GM03348 (cell line): ENCODE results near the gene SNAPC2.
"Not testable (repeated sequence)": the region's sequence is repeated elsewhere in the genome, so short reads cannot be mapped to it uniquely, and the experiment has no call there.

Source experiments
- DNase-seq: peaks from one replicate; pipeline ENCODE4 v3.0.0; 2012; ENCODE audit warnings: low spot score

SNAPC2 gene

DNA sequence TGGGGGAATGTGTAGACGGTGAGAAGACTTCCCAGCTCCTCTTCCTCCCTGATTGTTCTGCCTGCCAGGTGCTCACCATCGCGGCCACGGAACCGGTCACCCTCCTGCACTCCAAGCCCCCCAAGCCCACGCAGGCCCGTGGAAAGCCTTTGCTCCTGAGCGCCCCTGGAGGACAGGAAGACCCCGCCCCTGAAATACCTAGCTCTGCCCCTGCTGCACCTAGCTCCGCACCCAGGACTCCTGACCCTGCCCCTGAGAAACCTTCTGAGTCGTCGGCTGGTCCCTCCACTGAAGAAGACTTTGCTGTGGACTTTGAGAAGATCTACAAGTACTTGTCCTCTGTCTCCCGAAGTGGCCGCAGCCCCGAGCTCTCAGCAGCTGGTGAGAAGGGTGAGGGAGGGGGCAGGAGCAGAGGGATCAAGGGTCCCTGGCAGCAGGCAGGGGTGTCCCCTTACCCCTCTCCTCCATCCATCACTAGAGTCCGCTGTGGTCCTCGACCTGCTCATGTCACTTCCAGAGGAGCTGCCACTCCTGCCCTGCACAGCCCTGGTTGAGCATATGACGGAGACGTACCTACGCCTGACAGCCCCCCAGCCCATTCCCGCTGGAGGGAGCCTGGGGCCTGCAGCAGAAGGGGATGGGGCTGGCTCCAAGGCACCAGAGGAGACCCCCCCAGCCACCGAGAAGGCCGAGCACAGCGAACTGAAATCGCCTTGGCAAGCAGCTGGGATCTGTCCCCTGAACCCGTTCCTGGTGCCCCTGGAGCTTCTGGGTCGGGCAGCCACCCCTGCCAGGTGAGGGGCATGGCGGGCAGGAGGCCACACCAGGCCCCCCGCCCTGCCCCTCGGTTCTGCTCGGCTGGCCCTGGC is 2.1 kb downstream of the SNAPC2 start:
- DNase-seq, result no peak

DNA sequence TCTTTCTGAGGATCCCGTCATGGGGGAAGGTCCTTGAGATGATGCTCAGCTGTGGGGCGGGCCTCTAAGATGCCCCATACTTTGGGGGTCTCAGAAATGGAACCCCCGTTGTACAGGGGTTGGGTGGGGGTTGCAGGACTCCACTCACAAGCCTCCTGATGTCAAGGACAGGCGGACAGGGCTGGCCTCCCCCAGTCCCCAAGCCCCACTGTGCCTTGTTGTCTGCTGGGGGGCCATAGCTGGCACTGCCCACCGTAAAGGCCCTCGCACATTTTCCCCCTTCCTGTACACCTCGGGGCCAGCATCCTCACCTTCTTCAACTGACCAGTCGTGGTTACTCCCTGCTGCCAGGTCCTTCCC is 2.7 kb downstream of the SNAPC2 start:
- DNase-seq, result no peak

DNA sequence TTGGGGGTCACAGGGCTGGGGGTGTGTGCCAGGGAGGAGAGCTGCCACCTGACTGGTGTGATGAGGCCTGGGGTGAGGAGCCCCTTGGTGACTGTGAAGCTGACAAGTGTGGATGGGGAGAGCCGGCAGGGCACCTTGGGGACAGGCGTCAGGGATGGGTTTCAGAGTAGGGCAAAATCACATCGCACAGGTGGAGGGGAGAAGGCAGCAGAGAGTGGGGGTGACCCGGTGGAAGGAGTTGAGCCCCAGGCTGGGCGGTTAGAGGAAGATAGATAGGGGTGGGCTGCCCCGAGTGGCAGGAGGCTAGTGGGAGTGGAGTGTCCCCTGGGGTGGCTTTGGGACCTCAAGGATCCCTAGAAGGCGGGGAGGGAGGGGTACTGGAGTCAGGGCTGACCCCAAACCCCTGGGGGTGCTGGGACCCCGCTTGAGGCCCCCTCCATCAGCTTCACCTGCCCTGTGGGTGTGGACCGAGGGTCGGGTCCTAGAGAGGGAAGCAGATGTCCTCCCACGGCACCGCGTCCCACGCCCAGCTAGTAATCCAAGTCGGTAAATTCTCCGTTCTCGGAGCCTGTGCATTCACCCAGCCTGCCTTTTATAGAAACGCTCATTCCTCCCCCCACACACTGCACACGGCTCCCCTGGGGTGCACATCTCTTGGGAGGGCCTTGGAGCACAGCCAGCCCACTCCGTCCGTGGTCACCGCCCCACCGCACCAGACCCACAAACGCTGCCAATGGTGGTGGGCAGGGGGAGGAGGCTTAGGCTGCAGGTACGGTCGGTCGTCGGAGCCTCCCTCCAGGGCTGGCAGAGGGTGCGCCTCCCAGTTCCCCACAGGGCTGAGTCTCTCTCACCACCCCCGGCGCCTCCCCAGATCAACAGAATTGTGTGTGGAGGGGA is 3.4 kb downstream of the SNAPC2 start:
- DNase-seq, result no peak

DNA sequence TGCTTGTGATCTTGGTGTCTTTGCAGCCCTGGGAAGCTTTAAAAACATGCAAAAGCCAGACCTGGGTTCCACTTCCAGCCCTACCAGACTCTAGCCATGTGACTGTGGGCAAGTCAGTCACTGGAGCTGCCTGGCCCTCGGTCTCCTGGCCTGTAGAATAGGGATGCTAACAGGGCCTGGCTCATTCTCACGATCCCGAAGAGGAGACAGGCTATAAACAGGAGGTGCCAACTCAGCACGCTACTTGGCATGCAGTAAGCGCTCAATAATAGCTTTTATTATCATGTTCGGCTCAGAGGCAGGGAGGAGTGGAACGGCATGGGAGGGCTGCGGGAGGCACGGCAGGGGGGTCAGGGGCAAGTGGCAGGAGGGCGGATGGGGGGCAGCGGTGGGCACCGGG is 4.1 kb downstream of the SNAPC2 start:
- DNase-seq, result no peak

DNA sequence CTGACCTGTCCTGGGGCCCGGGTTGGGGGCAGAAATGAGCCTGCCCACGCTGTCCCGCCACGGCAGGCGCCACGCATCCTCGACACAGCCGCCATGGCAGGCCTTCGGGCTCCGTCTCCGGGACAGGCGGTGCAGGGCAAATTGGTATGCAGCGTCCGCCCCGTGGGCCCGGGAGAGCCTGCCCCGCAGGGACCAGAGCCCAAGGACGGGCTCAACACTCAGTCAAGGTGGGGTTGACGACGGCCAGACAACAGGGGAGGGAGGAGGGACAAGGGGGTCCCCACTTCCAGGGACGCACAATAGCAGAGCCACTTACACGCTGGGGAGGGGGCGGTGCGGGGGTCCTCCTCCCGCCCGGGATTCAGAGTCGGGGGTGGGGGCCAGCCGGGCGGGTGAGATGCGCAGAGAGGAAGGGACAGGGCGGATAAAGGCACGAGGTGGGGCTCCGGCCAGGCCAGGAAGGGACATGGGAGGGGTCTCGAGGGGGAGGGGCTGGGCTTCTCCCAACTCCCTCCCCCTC is 4.6 kb downstream of the SNAPC2 start:
- no peak for DNase-seq

DNA sequence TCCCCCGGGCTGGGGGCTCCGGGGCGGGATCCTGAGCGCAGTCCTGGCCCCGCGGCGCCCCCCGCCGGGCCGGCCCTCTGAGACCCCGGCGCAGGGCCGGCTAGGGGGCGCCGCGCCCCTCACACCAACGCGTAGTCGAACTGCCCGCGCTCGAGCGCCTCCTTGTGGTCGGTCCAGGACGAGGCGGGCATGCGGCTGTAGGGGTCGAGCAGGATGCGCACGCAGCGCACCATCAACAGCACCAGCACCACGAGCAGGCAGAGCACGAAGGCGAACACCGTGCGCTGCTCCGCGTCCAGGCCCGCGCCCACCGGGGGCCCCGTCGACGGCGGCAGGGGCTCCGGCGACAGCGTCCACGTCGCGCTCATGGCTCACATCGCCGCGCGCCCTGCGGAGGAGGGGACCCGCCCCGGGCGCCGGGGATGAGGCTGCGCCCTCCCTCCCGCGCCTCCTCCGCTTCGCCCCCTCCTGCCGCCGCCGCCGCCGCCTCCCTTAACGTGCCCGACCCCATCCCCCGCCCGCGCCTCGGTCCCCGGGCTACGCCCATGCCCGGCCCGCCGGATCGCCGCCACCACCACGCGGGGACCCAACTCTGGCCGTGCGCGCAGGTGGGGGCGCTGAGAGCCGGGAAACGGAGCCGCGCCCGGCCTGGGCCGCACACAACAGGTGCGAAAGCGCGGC is 5.2 kb downstream of the SNAPC2 start:
- DNase-seq, result peak; percentile 87

DNA sequence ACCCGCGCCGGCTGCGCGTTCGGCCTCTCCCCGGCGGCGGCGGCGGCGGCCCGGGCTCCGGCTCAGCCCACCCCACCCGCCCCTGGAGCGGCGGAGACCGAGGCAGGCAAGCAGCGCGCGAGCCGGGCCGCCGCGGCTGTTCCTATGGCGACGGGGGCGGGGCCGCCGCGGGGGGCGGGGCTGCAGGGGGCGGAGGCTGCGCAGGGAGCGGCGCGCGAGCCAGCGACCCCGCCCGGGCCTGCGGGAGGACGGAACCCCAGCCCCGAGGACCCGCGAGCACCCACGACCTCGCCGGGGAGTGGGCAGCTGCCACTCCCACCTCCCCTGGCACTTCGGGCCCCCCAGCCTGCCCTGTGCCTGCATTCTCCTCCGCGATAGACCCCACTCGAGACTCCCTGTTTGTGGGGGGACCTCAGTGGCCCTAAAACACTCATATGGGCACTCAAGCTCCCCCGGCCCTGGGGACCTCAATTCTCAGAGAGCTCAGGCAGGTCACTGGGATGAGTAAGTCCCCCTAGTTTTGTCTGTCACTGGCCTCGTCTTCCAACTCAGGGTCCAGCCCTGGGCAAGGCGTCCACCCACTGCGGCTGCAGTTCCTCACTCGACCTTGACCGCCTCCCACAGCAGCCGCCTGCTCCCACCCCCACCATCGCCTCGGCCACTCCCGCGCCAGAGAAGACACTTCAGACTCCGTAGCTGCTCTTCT is 6.0 kb downstream of the SNAPC2 start, which contains the start of gene CTXN1:
TSS of gene CTXN1 (minus strand) at position 115 of the 706 bp plus-strand sequence. CDS start 597 bp downstream, outside the sequence.
- DNase-seq, result peak; percentile 92

DNA sequence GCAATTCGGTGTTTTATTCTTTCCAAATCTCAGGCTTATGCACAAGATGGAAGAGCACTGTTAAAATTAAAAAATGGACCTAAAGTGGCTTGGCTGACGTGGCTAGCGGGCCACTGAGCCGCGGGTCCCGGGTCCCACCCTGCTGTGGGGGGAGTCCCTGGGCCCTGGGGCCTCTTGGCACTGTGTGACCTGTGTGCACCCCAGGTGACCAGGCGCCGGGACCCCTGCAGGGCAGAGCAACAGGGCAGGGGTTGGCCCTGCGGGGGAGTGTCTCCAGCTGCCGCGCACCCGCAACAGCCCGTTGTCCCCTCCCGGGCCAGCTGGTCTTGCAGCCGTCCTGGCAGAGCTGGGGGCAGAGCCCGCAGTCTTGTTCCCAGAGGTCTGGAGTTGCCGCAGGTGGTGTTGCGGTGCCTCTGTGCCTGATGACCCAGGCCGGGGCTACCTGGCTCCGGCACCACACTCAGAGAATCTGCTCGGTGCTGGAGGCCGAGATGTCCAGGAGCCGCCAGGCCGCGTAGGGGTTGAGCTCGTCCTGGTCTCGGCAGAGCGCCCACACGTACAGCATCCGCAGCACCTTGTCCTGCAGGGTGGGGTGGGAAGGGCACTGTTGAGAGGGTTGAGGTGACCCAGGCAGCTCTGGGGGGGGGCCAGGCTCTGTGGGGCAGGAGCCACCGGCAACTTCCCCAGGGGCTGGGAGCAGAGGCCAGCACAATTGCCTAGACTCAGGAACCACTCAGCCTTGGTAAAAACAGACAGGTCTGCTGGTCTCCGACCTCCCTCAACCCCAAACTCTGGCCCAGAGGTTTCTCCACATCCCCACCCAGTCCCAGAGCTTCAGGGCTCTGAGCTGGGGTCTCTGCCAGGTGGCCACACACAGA is 6.8 kb downstream of the SNAPC2 start:
- no peak for DNase-seq

DNA sequence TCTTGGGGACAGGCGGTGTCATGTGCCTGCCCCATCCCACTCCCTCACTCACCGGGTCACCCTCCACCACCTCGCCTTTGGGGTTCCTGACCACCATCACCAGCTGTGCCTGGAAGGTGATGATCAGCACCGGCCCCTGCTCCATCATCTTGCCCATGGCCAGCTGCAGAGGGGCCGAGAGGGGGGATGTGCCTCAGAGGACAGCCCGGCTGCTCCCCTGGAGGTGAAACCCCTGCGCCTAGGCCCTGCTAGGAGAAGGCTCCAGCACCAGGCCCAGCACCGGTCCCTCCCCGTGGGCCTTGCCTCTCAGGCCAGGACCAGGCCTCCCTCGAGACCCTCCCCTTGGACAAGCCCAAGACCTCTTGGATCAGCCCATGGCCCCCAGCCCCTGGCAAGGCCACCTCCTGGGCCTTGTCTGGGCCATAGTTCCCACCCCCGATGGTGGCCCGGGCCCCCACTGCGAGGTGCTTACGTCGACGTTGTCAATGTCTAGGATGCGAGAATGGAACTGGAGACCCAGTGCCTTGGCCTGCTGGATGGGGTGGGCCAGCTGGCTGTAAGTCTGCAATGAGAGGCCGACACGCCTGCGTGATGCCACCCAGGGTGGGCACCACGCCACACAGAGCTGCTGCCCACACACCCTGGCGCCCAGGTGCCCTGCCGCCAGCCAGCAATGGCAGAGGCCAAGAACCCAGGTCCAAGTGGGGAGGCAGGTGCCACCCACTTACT is 7.6 kb downstream of the SNAPC2 start:
- DNase-seq, result no peak

DNA sequence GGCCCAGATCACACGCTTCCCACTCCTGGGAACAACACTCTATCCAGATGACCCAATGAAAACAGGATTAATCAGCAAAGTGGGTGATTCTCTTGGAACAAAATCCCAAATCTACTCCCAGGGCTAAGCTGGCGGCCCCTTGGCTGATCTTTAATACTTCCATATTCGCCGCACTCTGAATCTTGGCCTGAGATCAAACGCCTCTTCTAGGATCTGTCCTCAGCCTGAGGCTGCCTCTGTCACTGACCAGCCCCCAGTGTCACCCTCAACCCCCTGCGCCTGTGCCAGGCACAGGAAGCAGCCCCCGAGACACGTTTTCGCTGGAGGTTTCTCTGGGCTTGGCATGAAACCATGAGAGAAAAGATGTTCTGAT is 8.2 kb downstream of the SNAPC2 start:
- no peak for DNase-seq

DNA sequence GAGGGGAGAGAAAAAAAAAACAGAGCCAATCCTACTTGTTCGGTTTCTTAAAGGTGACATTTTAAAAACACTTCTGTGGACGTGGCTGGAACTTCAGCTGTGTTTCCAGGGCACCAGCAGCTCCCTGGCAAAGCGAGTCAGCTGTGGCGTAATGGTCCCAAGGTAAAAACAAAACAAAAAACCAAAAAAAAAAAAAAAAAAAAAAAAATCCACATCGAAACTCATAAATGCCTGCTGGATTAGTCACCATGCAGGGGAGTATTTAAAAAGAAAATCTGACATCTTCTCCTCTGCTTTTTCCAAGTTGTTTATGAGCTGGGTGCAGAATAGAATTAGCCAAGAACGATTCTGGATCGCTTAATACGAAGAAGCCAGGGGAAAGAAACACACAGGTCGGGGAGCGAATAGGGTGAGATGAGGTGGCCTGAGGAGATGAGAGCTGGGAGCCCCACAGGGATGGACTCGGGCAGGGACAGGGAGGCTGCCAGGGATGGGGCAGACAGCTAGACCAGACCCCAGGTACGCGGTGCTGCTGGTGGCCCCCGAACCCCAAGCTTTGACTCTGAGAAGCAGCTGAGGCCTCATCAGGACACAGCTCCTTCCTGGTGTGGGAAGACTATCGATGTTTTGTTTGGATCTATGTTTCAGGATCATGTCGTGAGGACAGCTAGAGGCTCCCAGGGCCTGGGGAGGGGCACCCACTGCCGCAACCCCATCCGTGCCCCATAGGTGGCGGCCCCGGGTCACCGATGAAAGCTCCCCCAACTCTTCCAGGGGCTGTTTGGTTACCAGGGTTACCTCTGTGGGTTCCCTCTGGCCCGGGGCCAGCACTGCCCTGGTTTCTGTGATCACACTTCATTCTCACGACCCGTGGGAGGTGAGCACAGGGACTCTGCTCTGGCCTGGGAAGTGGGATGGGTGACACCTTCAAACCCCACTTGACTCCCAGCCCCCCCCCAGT is 8.9 kb downstream of the SNAPC2 start:
- peak; percentile 77 for DNase-seq

DNA sequence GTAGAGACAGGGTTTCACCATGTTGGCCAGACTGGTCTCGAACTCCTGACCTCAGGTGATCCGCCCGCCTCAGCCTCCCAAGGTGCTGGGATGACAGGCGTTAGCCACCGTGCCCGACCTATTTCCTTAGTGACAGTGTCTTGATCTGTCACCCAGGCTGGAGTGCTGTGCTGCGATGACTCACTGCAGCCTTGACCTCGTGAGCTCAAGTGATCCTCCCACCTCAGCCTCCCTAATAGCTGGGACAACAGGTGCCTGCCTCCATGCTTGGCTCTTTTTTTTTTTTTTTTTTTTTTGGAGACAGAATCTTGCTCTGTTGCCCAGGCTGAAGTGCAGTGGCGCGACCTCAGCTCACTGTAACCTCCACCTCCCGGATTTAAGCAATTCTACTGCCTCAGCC is 9.9 kb downstream of the SNAPC2 start:
- DNase-seq, result not testable (repeated sequence)

DNA sequence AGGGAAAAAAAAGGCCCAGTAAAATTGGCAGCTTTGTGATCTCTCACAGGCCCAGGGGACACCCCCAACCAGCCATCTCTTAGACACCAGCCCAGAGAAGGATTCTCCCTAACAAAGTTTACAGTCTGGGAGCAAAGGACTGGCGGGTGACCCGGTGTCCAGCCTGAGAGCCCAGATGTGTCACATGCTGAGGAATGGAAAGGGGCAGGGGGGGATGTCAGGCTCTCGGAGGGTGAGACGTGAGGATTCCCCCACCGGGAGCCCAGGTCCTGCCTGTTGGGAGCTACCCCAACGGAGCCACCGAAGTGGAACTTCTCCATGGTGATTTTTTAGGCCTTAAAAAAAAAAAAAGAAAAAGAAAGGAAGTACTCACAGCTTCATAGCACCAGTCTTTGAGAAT is 10.6 kb downstream of the SNAPC2 start:
- DNase-seq, result no peak

DNA sequence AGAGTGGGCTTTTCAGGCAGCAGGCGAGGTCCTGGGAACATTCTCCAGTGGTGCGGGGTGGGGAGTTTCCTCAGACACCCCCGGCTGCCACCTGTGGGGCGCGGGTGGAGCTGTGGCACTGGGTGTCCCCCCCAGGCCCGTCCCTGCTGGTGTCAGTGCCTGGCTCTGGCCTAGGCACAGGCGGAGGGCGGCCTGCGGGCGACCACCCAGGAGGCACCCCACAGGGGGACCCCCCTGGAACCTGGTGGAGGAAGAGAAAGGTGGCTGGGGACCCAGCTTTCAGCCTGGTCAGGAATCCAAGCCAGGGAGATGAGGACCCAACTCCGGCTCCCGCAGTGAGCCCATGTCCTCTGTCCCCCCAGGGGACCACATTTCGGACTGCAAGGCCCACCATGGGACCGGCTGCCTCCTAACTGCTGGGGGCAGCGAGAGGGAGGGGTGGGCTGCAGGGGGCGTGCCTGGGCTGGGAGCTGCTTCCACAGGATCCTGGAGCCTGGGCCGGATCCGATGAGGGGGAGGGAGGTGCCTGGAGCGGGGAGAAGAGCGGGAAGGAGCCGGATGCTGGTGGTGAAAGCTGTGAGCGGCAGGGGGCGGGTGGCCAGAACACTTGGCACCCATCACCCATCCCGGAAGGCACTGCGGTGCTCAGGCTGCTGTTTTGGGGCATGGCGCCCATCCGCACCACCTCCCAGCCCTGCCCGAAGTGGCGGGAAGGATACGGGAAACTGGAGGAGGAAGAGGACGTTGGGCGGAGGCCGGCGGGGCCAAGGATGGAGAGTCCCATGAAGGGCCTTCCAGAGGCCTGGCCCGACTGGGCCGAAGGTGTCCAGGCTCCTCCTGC is 11.3 kb downstream of the SNAPC2 start:
- DNase-seq, result no peak

DNA sequence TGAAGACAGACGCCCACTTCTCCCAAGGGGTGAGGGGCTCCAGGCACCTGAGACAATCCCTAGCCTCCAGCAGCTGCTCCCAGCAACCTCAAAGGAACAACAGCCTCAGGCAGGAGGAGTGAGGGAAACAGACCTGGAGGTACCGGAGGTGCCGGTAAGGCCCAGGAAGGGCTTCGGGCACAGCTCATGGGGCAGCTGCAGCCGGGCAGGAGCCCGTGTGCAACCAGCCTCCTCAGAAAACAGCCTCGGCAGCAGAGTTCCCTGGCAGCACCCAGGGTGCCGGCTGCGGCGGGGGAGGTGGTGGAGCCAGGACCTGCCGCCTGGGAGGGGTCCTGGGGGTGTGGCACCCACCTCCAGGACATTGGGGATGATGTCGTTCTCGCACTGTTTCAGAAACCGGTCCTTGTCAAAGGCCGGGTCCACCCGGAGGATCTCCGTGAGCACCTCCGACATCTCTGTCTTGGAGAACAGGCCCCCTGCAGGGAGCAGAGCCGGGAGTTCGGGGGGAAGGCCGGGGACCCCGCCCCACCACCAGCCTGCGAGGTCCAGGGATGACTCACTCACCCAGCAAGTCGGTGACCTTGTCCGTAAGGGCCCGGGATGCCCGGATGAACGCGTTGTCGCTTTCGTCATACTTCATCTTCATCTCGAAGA is 12.3 kb downstream of the SNAPC2 start:
- no peak for DNase-seq

DNA sequence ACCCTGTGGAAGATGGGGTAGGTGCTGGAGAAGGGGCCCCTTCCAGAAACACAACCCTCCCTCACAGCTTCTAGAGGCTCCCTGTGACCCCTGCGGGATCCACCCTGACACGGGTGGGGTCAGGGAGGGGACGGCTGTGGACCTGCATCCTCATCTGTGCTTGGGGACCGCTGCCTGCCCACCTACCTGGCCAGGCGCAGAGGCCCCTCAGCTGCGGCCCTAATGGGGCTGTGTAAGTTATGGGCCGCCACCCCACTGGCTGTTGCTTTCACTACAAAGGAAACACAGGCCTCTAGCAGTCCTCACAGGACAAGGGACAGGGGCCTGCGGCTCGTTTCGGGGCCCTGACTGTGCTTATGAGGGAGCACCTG is 12.8 kb downstream of the SNAPC2 start:
- no peak for DNase-seq

DNA sequence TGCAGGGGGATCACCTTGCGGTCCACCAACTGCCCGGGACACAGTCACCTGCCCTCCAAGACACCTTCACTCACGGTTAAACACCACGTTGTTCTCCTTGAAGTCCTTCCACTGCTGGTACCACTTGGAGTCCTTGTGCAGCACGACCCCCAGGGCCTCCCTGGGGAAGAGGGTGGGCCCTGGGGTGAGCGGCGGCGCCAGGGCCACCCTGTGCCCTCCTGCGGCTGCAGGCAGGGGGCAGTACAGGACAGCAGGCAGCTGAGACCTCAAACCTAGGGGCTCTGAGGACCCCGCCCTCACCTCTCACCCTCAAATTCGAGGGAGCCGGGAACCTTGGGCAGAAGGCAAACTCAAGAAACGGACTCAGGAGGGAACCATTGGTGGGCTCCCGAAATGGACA is 13.3 kb downstream of the SNAPC2 start:
- DNase-seq, result no peak
